DMS53 (cell line): ENCODE data around the gene LRRC31.
A peak's percentile ranks its signal among the peaks of the same experiment; 100 is the strongest.

ENCODE experiments used
- DNase-seq: peaks from one replicate; lab custom pipeline; 2025; lab: John Stamatoyannopoulos, UW

Gene LRRC31

GRCh38 chr3:169813278-169813677 lies 56.5 kb downstream of the LRRC31 start:
- DNase-seq, result peak; percentile 57

- peak; percentile 96 for DNase-seq
Observed at GRCh38 chr3:169812332-169813235, 57.2 kb downstream of the LRRC31 start, which contains the start of the genes LRRC34 and LRRIQ4. Gene LRRC34 (minus strand): TSS chr3:169812904. CDS start chr3:169812548, 356 bp downstream. Gene LRRIQ4 (plus strand): TSS chr3:169812870. CDS start chr3:169821922, 9,052 bp downstream.

GRCh38 chr3:169811631-169812331 lies 58.0 kb downstream of the LRRC31 start:
- DNase-seq, result peak; percentile 74

- DNase-seq, result no peak
Observed at GRCh38 chr3:169809230-169809795, 60.4 kb downstream of the LRRC31 start.

- no peak for DNase-seq
Observed at GRCh38 chr3:169804681-169805080, 65.1 kb downstream of the LRRC31 start.

- DNase-seq, result no peak
Observed at GRCh38 chr3:169792359-169792758, 77.4 kb downstream of the LRRC31 start.

- no peak for DNase-seq
Observed at GRCh38 chr3:169790687-169791429, 78.9 kb downstream of the LRRC31 start.

DNA sequence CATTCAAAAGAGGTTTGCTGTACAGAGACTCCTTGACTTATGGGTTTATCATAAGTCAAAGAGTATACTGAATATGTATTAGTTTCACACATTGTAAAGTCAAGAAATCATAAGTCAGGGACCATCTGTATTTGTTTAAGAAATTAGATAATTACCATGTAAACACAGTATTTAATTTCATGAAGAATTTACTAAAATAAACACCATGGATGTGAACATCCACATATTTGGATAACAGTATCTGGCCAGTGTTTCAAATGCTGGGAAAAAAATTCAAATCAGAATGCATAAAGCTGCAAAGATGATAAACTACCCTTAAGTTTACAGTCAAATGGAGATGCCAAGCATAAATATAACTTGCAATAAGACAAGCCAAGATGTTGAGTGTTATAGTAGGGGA lies 79.5 kb downstream of the LRRC31 start:
- no peak for DNase-seq
